Activated CD8-positive, alpha-beta T cell treated with anti-CD3 and anti-CD28 coated beads for 36 hours (primary cell): ENCODE measurements around the gene SULT1C2. TPM values are rescaled to one million over a fixed set of nuclear protein-coding genes. Genes with fewer than 3 reads are reported as not detected.
"Not testable (repeated sequence)": the region's sequence is repeated elsewhere in the genome, so short reads cannot be mapped to it uniquely, and the experiment has no call there.

ENCODE experiments used
- ATAC-seq: fragments of 200-7000 bp; cut with Tn5 transposase; one replicate; pipeline ENCODE4 v1.10.0; 2021; ENCODE audit warnings: mild to moderate bottlenecking, moderate library complexity
- CTCF ChIA-PET: fragments of 350-600 bp; sonication (Branson Sonifier 250); formaldehyde crosslinking; loops from one replicate; lab custom pipeline; 2021; ENCODE audit warnings: antibody characterized with exemption; lab: Charles Lee
- POLR2A ChIA-PET: fragments of 350-600 bp; sonication (Branson Sonifier 250); formaldehyde crosslinking; loops from one replicate; lab custom pipeline; 2021; ENCODE audit warnings: antibody characterized with exemption; lab: Charles Lee
- DNase-seq: peaks from one replicate; pipeline ENCODE4 v3.0.0-alpha.2; 2020
- H3K27ac Mint-ChIP-seq: one replicate; pipeline ENCODE4 v1.8.0; 2021; ENCODE audit warnings: mild to moderate bottlenecking, mixed read lengths
- H3K27me3 Mint-ChIP-seq: one replicate; pipeline ENCODE4 v1.8.0; 2021; ENCODE audit warnings: mixed read lengths
- H3K36me3 Mint-ChIP-seq: one replicate; pipeline ENCODE4 v1.8.0; 2021; ENCODE audit warnings: low read depth, mixed read lengths
- H3K4me1 Mint-ChIP-seq: one replicate; pipeline ENCODE4 v1.8.0; 2021; ENCODE audit warnings: low read depth, mixed read lengths
- H3K4me3 Mint-ChIP-seq: one replicate; pipeline ENCODE4 v1.8.0; 2021; ENCODE audit warnings: mild to moderate bottlenecking, moderate library complexity, mixed read lengths
- H3K9me3 Mint-ChIP-seq: one replicate; pipeline ENCODE4 v1.8.0; 2021; ENCODE audit warnings: mixed read lengths
- CTCF ChIP-seq: fragments of 200-600 bp; IDR thresholded peaks from one replicate; pipeline ENCODE4 v1.8.0; 2022; ENCODE audit warnings: antibody characterized with exemption, mild to moderate bottlenecking
- intact Hi-C: fragments of 100-400 bp; cut with micrococcal nuclease; formaldehyde crosslinking; loops from one replicate; pipeline ENCODE4 v1.10.0; 2022
- total RNA-seq, 2 experiments: library from RNA; stranded (reverse); gene quantifications; one replicate each; pipeline ENCODE4 v1.2.3, GENCODE V29; 2021

The SULT1C2 gene
- total RNA-seq, 2 experiments from 2014 or later, result not detected

- no peak for DNase-seq
- no peak for TF ChIP-seq CTCF
- H3K27ac Mint-ChIP-seq, result no peak overlapping the region
- CTCF ChIA-PET, result no interaction called here
- H3K4me3 Mint-ChIP-seq, result no peak overlapping the region
- H3K4me1 Mint-ChIP-seq, result no peaks in the 10 kb centered on the region
- H3K27me3 Mint-ChIP-seq, result peaks cover 5% of the 10 kb centered on the region
- POLR2A ChIA-PET, result no interaction called here
- no peaks in the 10 kb centered on the region for H3K36me3 Mint-ChIP-seq
- no peaks in the 10 kb centered on the region for H3K9me3 Mint-ChIP-seq
- ATAC-seq, result no peak
- intact Hi-C loops, result no loop called here
These were observed 16.9 kb upstream of the SULT1C2 start for GRCh38 chr2:108271691-108272253.

- ChIA-PET POLR2A (interaction anchor here (0.6 kb wide), 1 partner anchor 16 kb away, joined by 4 read pairs; no protein-coding TSS in a partner anchor), CTCF (no interaction called here)
- DNase-seq (no peak), ATAC-seq (no peak)
- H3K4me3 Mint-ChIP-seq, result no peak overlapping the region
- peaks cover 1% of the 10 kb centered on the region for H3K9me3 Mint-ChIP-seq
- no peak overlapping the region for H3K27ac Mint-ChIP-seq
- H3K36me3 Mint-ChIP-seq, result no peaks in the 10 kb centered on the region
- intact Hi-C loops, result no loop called here
- H3K4me1 Mint-ChIP-seq, result no peaks in the 10 kb centered on the region
- no peak for TF ChIP-seq CTCF
- no peaks in the 10 kb centered on the region for H3K27me3 Mint-ChIP-seq
These were observed 10.1 kb upstream of the SULT1C2 start for GRCh38 chr2:108278631-108279030.

GRCh38 chr2:108279468-108279867 is 9.2 kb upstream of the SULT1C2 start:
- H3K27ac Mint-ChIP-seq, result no peak overlapping the region
- H3K4me3 Mint-ChIP-seq, result no peak overlapping the region
- no peaks in the 10 kb centered on the region for H3K4me1 Mint-ChIP-seq
- POLR2A ChIA-PET, result no interaction called here
- H3K27me3 Mint-ChIP-seq, result no peaks in the 10 kb centered on the region
- no peak for TF ChIP-seq CTCF
- ATAC-seq (no peak), DNase-seq (no peak)
- intact Hi-C loops, result no loop called here
- CTCF ChIA-PET, result no interaction called here
- no peaks in the 10 kb centered on the region for H3K36me3 Mint-ChIP-seq
- peaks cover 2% of the 10 kb centered on the region for H3K9me3 Mint-ChIP-seq

DNA sequence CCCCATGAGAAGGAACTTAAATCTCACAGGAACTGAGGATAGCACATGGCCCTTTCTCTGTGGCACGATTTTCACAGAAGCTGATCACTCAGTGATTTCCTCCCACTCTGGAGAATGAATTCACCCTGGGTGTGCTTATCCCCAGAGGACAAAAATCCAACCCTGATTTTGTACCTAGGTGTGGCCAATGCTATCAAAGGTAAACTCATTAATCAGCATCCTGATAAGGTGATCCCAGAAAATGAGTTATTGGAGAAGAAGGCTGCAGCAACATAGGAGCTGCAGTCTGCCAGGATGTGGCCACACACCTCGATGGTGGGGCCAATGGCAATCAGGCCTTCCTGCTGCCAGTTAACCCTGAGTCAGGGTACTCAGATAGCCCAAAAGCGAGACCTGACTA is 8.2 kb upstream of the SULT1C2 start:
- no peak overlapping the region for H3K27ac Mint-ChIP-seq
- H3K27me3 Mint-ChIP-seq, result peaks cover 7% of the 10 kb centered on the region
- intact Hi-C loops, result no loop called here
- H3K9me3 Mint-ChIP-seq, result peaks cover 7% of the 10 kb centered on the region
- CTCF ChIA-PET, result no interaction called here
- POLR2A ChIA-PET, result no interaction called here
- H3K4me1 Mint-ChIP-seq, result no peaks in the 10 kb centered on the region
- DNase-seq, result no peak
- no peak for ATAC-seq
- H3K36me3 Mint-ChIP-seq, result no peaks in the 10 kb centered on the region
- H3K4me3 Mint-ChIP-seq, result no peak overlapping the region
- TF ChIP-seq CTCF, result no peak

DNA sequence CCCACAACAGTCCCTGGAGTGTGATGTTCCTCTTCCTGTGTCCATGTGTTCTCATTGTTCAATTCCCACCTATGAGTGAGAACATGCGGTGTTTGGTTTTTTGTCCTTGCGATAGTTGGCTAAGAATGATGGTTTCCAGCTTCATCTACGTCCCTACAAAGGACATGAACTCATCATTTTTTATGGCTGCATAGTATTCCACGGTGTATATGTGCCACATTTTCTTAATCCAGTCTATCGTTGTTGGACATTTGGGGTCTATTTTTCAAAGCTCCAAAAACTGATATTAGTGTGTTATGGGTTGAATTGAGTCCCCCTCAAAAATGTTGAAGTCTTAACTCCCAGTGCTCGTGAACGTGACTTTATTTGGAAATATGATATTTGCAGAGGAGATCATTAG is 4.1 kb upstream of the SULT1C2 start:
- DNase-seq, ATAC-seq, H3K36me3 Mint-ChIP-seq, H3K4me1 Mint-ChIP-seq, CTCF ChIA-PET, H3K27me3 Mint-ChIP-seq, H3K4me3 Mint-ChIP-seq, POLR2A ChIA-PET, H3K27ac Mint-ChIP-seq, H3K9me3 Mint-ChIP-seq, intact Hi-C loops: not testable (repeated sequence)
